IPS DF 6.9 (cell line): Measurements from ENCODE around the gene ANXA2R.

Experiments
- DNase-seq: peaks from one replicate; pipeline ENCODE4 v3.0.0-alpha.2; 2013; ENCODE audit warnings: low read depth, low spot score
- H3K27ac ChIP-seq: one replicate; pipeline ENCODE4 v1.5.1; 2013; ENCODE audit warnings: low read length, control low read depth
- H3K27me3 ChIP-seq: 2 replicates; pipeline ENCODE4 v1.6.1; 2013; ENCODE audit warnings: mild to moderate bottlenecking, low read length; ENCODE audit not compliant: control insufficient read depth, insufficient read depth
- H3K36me3 ChIP-seq: 2 replicates; pipeline ENCODE4 v1.6.1; 2013; ENCODE audit warnings: low read length; ENCODE audit not compliant: control insufficient read depth, insufficient read depth
- H3K4me1 ChIP-seq: 2 replicates; pipeline ENCODE4 v1.6.1; 2013; ENCODE audit warnings: low read length; ENCODE audit not compliant: control insufficient read depth, insufficient read depth
- H3K4me3 ChIP-seq: 2 replicates; pipeline ENCODE4 v1.5.1; 2013; ENCODE audit warnings: mild to moderate bottlenecking, low read length
- H3K9me3 ChIP-seq: 2 replicates; pipeline ENCODE4 v1.6.1; 2013; ENCODE audit warnings: low read length, inconsistent platforms; ENCODE audit not compliant: control insufficient read depth, insufficient read depth
- WGBS: extraction: QIAGEN DNeasy Blood & Tissue Kit; methylation state at CpG from one replicate; pipeline ENCODE4 v1.1.7; 2013; ENCODE audit warnings: mixed read lengths, missing lambda C conversion rate; ENCODE audit not compliant: insufficient read length, insufficient coverage; 5-methylcytosine and 5-hydroxymethylcytosine counted together

ANXA2R gene

GRCh38 chr5:43014522-43014921, 25.6 kb downstream of the ANXA2R start:
- H3K36me3 ChIP-seq: no peaks in the 10 kb centered on the region
- peaks cover 59% of the 10 kb centered on the region for H3K27me3 ChIP-seq
- no peak overlapping the region for H3K27ac ChIP-seq
- H3K4me1 ChIP-seq: peaks cover 8% of the 10 kb centered on the region
- DNase-seq: no peak
- no peak overlapping the region for H3K4me3 ChIP-seq
- no peaks in the 10 kb centered on the region for H3K9me3 ChIP-seq

DNA sequence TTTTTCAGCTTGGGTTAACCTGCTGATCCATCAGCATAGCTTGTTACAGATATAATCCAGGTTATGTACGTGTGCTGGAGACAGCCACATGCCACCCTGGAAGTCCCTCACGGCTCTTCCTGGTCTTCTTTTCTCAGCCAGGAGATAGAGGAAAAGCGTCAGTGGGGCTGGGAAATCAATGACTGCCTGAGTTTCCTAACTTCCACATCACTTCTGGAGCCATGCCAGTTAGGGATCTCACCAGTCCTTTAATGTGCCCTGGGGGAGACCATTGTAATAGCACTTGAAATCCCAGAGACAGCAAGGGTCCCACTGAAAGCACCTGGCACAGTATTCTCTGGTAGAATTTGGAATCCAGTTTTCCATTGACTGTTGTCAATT, 29.2 kb downstream of the ANXA2R start:
- DNase-seq: no peak
- Histone ChIP-seq H3K36me3 (no peaks in the 10 kb centered on the region), H3K4me1 (no peaks in the 10 kb centered on the region; the same call in none of the 2 replicates), H3K27me3 (peaks cover 36% of the 10 kb centered on the region), H3K9me3 (no peaks in the 10 kb centered on the region), H3K4me3 (no peak overlapping the region), H3K27ac (no peak overlapping the region)
- WGBS: no CpG with 5 or more reads among the region's 3 CpGs

DNA sequence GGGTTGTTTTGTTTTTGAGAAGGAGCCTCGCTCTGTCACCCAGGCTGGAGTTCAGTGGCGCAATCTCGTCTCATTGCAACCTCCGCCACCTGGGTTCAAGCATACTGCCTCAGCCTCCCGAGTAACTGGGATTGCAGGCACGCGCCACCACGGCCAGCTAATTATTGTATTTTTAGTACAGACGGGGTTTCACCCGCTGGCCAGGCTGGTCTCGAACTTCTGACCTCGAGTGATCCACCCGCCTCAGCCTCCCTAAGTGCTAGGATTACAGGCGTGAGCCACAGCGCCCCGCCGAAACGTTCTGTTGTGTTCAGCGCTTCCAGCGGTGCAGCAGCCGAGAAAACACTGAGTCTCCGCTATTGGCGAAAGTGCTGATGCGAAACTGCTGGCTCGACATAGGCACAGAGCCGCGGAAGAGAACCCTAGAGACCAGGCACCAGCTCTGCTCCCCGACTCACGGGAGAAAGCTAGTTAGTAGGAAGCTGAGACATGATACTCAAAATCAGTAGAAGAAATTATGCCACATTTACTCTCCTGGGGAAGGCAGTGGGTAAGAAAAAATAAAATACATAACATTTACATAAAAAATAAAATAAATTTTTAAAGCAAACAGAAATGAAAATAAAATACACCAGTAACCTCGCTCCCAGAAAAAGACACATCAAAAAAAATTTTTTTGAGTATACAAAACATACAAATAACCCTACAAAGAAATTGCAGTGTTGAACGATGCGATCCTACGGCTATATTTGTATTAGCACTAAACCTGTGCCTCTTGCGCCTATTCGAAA, 31.6 kb downstream of the ANXA2R start:
- no peak overlapping the region for H3K27ac ChIP-seq
- H3K4me3 ChIP-seq: peak overlapping the region; percentile 35; the same call in 1 of the 2 replicates
- no peaks in the 10 kb centered on the region; the same call in none of the 2 replicates for H3K4me1 ChIP-seq
- H3K36me3 ChIP-seq: no peaks in the 10 kb centered on the region
- H3K9me3 ChIP-seq: no peaks in the 10 kb centered on the region
- H3K27me3 ChIP-seq: peaks cover 31% of the 10 kb centered on the region
- DNase-seq: no peak
- no CpG with 5 or more reads among the region's 35 CpGs for WGBS

DNA sequence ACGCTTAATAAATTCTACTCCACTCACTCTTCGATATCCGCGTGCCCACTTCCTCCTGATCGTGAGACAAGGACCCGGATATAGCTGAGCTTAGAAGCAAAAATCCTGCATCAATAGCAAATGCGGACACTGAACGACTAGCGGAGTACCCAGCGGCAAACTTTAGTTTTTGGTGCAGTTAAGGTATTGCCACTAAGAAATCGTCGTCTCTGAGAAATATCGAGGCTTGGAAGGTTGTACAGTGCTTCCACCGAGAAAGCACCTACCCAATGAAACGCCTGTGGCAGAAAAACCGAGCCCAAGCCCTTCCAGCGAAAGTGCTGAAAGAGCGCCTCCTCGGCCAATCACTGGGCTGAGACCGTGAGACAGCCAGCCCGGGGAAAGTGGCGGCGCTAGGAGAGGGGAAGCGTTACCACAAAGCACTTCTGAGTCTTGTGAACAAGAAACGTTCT, 32.2 kb downstream of the ANXA2R start:
- Histone ChIP-seq H3K27me3 (peaks cover 31% of the 10 kb centered on the region), H3K36me3 (no peaks in the 10 kb centered on the region), H3K9me3 (no peaks in the 10 kb centered on the region), H3K4me3 (peak overlapping the region; percentile 35; the same call in 1 of the 2 replicates), H3K27ac (no peak overlapping the region), H3K4me1 (no peaks in the 10 kb centered on the region; the same call in none of the 2 replicates)
- no CpG with 5 or more reads among the region's 25 CpGs for WGBS
- DNase-seq: no peak

DNA sequence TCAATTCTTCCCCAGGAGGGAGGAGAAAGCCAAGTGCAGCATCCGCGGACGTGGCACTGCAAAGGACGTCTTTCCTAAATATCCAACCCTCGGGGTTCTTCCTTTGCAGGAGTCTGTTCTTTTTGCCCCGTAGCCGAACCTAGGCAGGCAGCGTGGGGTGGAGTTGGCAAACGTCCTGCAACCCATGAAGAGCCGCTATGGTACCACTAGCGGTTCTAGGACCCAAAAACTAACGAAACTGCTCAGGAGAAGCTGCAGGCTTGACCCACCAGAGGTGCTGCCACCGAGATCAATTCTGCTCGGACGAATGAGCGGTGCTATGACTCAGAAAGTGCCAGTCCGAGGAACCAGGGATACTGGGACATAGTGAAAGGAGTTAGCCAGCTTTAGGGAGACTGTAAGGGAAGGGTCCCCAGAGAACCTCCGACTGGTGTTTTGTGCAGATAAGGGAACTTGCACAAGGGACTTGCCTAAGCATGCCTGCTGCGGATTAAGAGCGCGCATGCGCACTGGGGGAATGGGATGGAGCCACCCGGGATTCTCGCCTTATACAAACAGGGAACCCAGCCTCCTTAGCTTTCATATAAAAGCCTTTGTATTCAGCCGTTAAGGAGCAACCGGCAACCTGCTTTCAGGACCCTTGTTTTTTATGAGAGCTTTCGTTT, 32.7 kb downstream of the ANXA2R start:
- Histone ChIP-seq H3K27me3 (peaks cover 31% of the 10 kb centered on the region), H3K4me3 (peak overlapping the region; percentile 35; the same call in 1 of the 2 replicates), H3K9me3 (no peaks in the 10 kb centered on the region), H3K36me3 (no peaks in the 10 kb centered on the region), H3K4me1 (no peaks in the 10 kb centered on the region; the same call in none of the 2 replicates), H3K27ac (no peak overlapping the region)
- DNase-seq: no peak
- WGBS: no CpG with 5 or more reads among the region's 27 CpGs

GRCh38 chr5:43006424-43007202, 33.5 kb downstream of the ANXA2R start:
- Histone ChIP-seq H3K36me3 (no peaks in the 10 kb centered on the region), H3K27me3 (peaks cover 30% of the 10 kb centered on the region), H3K27ac (no peak overlapping the region), H3K4me1 (no peaks in the 10 kb centered on the region; the same call in none of the 2 replicates), H3K4me3 (no peak overlapping the region), H3K9me3 (no peaks in the 10 kb centered on the region)
- no peak for DNase-seq
- WGBS: no CpG with 5 or more reads among the region's 19 CpGs

DNA sequence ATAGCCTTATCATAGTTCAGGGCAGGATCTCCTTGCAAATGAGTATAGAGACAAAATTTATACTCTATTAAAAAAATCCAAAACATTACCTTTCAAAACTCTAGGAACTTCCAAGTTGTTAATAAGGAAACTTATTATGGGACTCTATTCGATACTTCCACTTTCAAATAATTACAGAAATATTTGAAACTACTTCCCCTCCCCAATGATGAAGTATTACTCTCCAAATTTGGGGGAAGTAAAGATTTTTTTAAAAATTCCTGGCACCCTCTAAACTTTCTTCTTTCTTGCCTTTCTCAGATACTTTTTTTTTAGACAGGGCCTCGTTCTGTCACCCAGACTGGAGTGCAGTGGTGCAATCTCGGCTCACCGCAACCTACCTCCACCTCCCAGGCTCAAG, 35.1 kb downstream of the ANXA2R start:
- H3K27ac ChIP-seq: no peak overlapping the region
- no peaks in the 10 kb centered on the region for H3K36me3 ChIP-seq
- DNase-seq: no peak
- no peak overlapping the region for H3K4me3 ChIP-seq
- peaks cover 2% of the 10 kb centered on the region for H3K4me1 ChIP-seq
- no CpG with 5 or more reads among the region's 4 CpGs for WGBS
- H3K9me3 ChIP-seq: no peaks in the 10 kb centered on the region
- peaks cover 26% of the 10 kb centered on the region for H3K27me3 ChIP-seq

- Histone ChIP-seq H3K4me1 (0 out of 2 replicates have a peak, but pooled peaks cover 2% of the 10 kb centered on the region), H3K27ac (no peak overlapping the region), H3K36me3 (no peaks in the 10 kb centered on the region), H3K27me3 (peaks cover 40% of the 10 kb centered on the region), H3K4me3 (no peak overlapping the region), H3K9me3 (no peaks in the 10 kb centered on the region)
- DNase-seq: no peak
These were observed 38.4 kb downstream of the ANXA2R start for GRCh38 chr5:43001748-43002147.

DNA sequence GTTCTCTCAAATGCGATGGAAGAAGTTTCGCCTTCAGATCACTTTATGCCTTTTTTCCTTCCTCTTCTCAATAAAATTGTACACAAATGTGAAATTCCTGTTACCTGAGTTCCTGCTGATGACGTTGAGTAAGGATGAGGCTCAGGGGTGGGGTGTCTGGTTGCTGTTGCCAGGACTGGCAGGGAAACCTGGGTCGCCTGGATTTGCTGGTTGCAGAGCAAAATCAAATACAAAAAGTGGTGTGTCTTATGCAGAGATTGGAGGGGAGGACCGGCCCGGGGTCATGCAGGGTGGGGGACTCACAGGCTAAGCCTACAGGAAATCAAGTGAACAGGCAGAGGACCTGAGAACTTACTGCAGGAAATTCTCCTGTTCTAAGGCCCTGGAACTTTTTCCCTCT, 39.2 kb downstream of the ANXA2R start:
- H3K27ac ChIP-seq: no peak overlapping the region
- H3K9me3 ChIP-seq: no peaks in the 10 kb centered on the region
- H3K4me3 ChIP-seq: no peak overlapping the region
- no peak for DNase-seq
- H3K4me1 ChIP-seq: 0 out of 2 replicates have a peak, but pooled peaks cover 2% of the 10 kb centered on the region
- H3K27me3 ChIP-seq: peaks cover 47% of the 10 kb centered on the region
- no peaks in the 10 kb centered on the region for H3K36me3 ChIP-seq
- no CpG with 5 or more reads among the region's 6 CpGs for WGBS

DNA sequence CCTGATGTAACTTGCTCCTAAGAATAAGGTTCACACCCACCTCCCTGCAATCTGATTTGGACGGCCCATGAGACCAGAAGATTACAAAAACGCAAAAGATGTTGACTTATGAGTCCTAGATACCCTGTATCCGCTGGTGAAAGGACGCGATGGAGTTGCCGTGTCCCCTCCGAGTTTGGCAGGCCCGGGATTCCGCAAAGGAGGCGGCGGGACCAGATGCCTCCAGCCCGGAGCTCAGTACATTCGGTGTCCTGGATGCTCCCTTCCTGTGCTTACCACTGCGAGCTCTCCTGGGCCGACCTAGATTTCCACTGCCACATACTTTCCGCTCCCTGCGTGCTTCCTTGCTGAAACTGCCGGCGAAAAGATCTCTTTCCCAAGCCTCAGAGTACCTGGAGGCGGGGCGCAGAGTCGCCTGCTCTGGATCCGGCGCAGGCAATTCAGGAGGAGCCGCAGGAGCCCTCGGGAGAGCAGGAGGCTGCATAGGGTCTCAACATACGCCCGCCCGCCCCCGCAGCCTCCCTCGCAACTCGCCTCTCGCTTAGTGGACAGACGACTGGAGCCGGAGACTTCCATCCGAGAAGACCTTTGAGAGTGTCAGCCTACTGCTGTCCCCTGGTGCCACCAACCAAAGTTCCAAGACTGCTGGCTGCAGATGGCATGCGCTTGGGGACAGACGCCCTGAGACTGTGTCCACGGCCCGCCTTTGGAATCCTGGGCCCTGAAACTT, 39.8 kb downstream of the ANXA2R start:
- Histone ChIP-seq H3K4me1 (0 out of 2 replicates have a peak, but pooled peaks cover 2% of the 10 kb centered on the region), H3K27me3 (peaks cover 51% of the 10 kb centered on the region), H3K36me3 (no peaks in the 10 kb centered on the region), H3K9me3 (no peaks in the 10 kb centered on the region), H3K4me3 (peak overlapping the region; percentile 19; the same call in 1 of the 2 replicates), H3K27ac (no peak overlapping the region)
- no peak for DNase-seq
- no CpG with 5 or more reads among the region's 40 CpGs for WGBS
